ENCODE measurements around the gene RAX2. TPM values are rescaled to one million over a fixed set of nuclear protein-coding genes. Genes with fewer than 3 reads are reported as not detected.
A peak's percentile ranks its signal among the peaks of the same experiment; 100 is the strongest.

Gene RAX2
- total and polyA plus RNA-seq, 9 of the 15 experiments (the other 6 are each of a cell fraction or from before 2014, with no cell fraction given) = not detected

- no peak for TF ChIP-seq ZHX1 (conservative IDR thresholded peaks at IDR 0.05; ENCODE audit: low read length)
- no peak for TF ChIP-seq ZNF277 (CRISPR knock-in tag; IDR thresholded peaks at IDR 0.05; ENCODE audit: borderline replicate concordance)
- no peak for TF ChIP-seq ZNF134 (CRISPR knock-in tag; conservative IDR thresholded peaks at IDR 0.05)
- TF ChIP-seq XRCC5 (IDR thresholded peaks at IDR 0.05; ENCODE audit: low read depth, low read length) = no peak
- no peak for TF ChIP-seq MAFF (IDR thresholded peaks at IDR 0.05; ENCODE audit: low read length)
- TF ChIP-seq NR4A1 (CRISPR knock-in tag; IDR thresholded peaks at IDR 0.05) = no peak
- peak; percentile 36; the same call in 1 of the 2 replicates for TF ChIP-seq NR4A1 (tag; IDR thresholded peaks at IDR 0.05)
- TF ChIP-seq CBFB (CRISPR knock-in tag; IDR thresholded peaks at IDR 0.05) = 0 out of 2 replicates have a peak, but pooled peaks have one; percentile 32
- no peak for TF ChIP-seq ZBTB1 (CRISPR knock-in tag; IDR thresholded peaks at IDR 0.05; ENCODE audit: borderline replicate concordance, low read depth)
- no peak for TF ChIP-seq TFAM (CRISPR knock-in tag; conservative IDR thresholded peaks at IDR 0.05)
- TF ChIP-seq GATA2 (CRISPR knock-in tag; IDR thresholded peaks at IDR 0.05) = no peak
- 0 out of 2 replicates have a peak, but pooled peaks have one; percentile 12 for TF ChIP-seq IRF9 (tag; IDR thresholded peaks at IDR 0.05)
- 0 out of 2 replicates have a peak, but pooled peaks have one; percentile 71 for TF ChIP-seq DNMT1 (IDR thresholded peaks at IDR 0.05)
- TF ChIP-seq ZBTB5 (IDR thresholded peaks at IDR 0.05) = 0 out of 2 replicates have a peak, but pooled peaks have one; percentile 48
- TF ChIP-seq CBFA2T3 (IDR thresholded peaks at IDR 0.05) = no peak
- TF ChIP-seq NR2F6 (CRISPR knock-in tag; IDR thresholded peaks at IDR 0.05) = no peak
- no peak for TF ChIP-seq ZNF146 (CRISPR knock-in tag; IDR thresholded peaks at IDR 0.05; ENCODE audit: unreplicated experiment)
- TF ChIP-seq TFAP4 (CRISPR knock-in tag; IDR thresholded peaks at IDR 0.05; ENCODE audit: borderline replicate concordance) = peak; percentile 89; the same call in 1 of the 2 replicates
- no peak for TF ChIP-seq SMAD1 (IDR thresholded peaks at IDR 0.05; ENCODE audit: low read depth, low read length, partially characterized antibody)
Observed at GRCh38 chr19:3761382-3762129, 10.5 kb downstream of the RAX2 start, which contains the start of gene APBA3 (continued).

Measured in K562 (cell line).